ENCODE data around the gene COL6A5.
"Not testable (repeated sequence)": the region's sequence is repeated elsewhere in the genome, so short reads cannot be mapped to it uniquely, and the experiment has no call there.

The COL6A5 gene

DNA sequence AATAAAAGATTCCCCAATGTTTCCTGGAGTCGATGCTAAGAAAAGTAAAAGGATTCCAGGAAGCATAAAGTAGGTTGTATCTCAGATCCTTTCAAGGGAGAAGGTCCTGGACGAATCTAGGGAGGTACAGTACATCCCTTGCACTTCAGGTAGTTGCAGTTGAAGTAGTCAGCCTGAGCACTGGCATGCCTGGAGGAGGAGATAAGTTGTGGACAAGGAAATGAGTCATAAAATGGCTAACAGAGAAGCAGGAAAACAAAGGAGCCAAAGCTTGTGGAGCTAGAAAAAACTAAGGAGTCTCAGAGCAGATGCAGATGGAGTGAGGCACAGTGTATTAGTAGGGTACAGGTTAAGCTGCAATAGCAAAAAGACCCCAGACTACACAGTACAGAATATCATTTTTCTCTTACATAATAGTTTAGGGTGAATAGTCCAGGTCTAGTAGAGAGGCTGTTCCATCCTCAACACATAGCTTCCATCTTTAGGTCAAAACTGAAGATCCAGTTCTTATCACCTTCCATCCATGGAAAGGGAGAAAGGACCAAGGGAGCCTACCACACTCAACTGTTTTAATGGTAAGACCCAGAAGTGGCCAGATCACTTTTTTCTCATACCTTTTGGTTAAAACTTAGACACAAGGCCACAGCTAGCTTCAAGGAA is 41.3 kb downstream of the COL6A5 start:
- no peak for DNase-seq

DNA sequence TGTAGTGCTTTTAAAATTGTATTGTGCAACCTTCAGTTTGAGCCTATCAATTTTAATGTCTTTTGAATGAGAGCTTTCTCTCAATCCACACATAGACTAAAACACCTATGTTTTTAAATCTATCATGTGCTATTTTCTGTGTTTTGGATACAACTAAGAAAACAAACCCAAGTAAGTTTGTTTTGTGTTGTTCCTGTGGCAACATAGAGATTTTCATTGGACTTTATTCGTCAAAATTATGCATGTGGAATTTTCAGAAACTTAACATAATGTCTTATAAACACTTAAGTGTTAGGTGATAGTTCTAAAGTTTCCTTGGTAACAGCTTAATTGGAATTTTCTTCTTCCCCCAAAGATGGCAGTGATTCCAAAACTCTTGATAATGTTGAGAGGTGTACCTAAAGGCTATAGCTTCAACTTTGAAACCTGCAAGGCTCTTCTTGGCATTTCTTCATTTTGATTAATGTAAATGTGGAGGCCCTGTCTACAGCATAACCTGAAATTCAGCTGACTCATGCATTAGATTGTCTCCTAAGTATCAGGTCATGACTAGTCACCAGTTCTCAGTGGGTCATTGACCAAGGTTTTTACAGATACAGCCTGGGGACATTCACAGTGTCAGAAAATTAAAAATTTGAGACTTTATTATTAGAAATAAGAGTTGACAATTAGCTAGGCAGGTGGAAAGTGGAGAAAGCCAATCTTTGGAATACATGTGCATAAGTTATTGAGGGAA is 44.4 kb downstream of the COL6A5 start:
- no peak for DNase-seq

DNA sequence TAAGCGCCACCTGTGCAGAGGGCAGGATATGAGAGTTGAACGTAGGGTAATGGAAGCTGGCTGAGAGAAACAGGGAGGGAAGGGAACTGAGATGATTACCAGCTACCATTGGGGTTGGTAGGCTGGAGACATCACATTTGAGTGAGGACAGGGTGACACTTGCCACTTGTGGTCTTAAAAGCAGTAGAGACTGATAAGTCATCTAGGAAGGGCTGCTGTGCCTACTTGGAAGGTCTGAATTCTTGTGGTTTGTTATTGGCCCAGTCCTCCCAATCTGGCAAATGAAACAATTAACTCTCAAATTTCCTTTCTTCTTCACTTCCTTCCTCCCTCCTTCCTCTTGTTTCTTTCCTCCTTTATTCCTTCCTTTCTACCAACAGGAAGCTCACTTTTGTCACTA is 46.8 kb downstream of the COL6A5 start:
- no peak for DNase-seq

DNA sequence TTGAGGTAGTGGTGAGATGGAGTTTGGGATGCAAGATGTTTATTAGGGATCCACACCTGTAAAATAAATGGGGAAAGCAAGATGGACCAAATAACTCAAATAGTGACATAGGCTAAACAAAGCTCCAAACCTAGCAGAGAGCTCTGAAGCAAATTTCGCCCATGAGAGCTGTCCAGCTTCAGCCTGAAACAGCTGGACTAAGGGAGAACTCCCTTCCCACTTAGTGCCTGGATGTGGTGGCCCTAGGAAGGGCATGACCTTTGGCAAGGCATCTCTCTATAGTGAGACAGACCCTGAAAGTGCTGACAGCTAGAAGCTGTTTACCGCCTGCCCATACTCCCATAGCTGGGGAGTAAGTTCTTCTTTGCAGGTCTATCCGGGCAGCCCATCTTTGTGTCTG is 48.1 kb downstream of the COL6A5 start:
- DNase-seq: no peak

DNA sequence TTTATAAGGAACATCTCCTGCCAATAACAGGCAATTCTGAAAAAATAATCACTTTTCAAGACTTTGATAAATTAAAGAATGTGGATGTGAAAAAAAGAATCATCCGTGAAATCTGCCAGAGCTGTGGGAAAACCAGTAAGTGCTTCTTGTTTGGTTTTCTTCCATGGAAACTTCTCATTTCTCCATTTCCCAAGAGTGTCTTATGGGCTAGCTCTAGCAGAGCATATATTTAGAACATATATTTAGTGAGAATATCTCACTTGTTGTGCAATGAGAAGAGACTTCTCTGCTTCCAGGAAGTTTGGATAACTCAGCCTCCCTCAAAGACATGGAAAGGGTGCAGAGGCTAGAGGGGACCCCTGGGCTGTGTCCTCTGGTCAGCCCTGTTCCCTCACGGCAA is 49.9 kb downstream of the COL6A5 start:
- DNase-seq: no peak

DNA sequence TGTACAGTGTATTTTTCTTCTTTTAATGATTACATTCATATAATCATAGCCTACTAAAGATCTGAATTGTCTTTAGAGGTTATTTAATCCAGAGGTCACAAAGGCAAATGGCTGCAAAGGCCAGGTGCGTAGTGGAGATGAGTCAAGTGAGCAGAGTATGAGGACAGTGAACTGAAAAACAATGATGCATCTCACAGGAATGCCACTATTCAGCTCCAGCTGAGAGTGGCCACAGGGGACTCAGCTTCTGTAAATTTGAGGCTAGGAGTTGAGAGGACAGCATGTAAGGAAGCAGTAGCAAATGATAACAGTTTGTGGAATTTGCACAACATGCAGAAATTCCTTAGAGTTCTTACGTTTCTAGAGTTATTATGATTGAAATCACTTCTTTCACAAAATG is 50.4 kb downstream of the COL6A5 start:
- no peak for DNase-seq

DNA sequence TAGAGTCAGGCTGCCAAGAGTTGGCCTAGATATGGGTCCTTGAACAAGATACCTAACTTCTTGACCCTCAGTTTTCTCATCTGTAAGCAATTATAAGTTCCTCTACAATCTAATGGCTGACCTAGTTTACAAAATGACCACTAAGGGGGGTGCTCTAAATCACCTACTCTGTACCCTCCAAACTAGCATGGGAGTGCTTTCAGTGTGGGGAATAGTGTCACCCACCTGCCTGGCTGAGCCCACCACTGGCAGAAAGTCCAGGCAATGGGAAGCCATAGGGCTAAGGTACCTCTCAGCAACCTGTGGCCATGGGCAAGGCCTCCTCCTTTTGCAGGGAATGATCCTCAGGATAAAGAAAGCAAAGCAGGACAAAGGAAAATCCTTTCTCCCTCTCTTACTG is 58.9 kb downstream of the COL6A5 start:
- DNase-seq: no peak

DNA sequence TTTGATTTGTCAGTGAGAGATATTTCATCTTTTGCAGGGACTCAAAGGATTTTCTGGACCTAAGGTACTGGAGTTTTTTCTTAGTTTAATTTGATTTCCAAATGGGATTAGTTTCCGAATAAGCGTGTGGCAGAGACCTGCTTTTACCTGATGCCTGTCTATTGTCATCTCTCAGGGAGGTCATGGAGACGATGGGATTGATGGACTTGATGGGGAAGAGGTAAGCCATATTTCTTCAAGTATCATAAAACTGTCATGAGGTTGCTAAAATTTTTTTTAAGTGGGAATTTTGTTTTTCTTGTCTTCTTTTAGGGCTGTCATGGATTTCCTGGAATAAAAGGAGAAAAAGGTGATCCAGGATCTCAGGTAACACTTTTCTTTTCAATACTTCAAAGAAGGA is 60.5 kb downstream of the COL6A5 start:
- DNase-seq: no peak

DNA sequence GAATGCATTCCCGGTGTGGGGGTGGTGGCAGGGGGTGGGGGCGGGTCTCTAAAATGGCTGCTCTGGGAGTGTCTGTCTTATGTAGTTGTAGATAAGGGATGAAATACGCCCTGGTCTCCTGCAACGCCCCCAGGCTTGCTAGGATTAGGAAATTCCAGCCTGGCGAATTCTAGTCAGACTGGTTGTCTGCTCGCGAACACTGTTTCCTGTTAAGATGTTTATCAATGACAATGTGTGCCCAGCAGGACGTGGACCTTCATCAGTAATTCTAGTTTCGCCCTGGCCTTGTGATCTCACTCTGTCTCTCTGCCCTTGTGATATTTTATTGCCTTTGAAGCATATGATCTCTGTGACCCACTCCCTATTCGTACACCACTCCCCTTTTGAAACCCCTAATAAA is 62.8 kb downstream of the COL6A5 start:
- not testable (repeated sequence) for DNase-seq

DNA sequence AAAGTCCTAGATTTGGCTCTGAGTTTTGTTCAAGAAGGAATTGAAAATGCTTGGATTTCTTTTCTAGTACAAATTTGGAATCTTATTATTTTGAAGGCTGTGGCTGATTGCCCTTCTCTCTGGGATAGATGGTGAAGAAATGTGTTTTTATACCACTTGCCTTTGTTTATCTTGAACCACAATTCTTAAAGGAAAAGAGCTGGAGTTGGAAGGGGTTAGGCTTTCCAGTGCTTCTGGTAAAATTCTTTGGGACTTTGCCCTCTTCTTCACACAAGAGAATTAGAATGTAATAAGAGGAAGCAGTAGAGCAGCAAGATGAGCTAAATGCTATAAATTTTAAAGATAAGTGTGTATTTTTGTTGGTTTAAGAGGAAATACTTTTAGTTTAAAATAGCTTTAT is 65.8 kb downstream of the COL6A5 start:
- DNase-seq: no peak

DNA sequence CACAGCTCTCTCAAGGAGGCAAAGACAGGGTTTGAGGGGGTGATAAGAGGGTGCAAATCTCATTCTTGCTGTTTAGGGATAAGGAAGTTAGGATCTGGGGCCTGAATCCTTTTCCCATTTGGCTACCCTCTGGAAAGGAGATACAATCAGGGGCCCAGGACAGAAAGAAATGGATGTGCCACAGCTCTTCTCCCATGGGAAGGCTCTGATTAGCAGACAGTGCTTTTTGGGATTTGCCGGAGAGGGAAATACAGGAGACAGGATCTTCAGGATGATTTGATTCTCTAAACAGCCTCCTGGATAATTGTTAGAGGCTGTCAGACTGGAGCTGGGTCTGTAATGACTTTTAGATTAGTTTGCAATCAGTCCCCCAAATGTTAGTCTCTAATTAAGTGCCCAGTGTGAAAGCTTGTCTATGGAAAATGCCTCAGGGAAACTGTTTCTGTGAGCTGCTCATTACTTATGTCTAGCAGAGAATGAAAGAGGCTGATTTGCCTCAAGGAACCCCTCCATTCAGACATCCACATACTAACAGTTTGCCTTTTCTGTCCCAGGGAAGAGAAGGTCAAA is 67.6 kb downstream of the COL6A5 start:
- DNase-seq: no peak

DNA sequence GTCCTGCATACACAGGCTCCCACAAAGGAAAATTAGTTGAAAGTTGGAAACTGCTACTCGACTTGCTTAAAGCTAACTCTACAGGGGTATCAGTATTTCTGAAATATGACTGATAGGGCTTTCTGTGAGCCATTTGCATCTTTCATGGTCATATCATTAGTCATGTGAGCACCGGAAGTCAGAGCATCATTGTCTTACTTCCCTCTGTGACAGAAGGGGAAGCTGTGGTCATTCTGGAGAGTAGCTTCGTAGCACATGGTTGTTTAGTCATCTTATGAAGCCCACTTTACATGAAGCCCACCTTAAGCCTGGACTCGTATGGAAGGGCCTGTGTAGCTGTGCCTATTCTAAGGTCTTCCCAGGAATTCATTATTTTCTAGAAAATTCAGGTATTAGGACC is 69.0 kb downstream of the COL6A5 start:
- DNase-seq: no peak

DNA sequence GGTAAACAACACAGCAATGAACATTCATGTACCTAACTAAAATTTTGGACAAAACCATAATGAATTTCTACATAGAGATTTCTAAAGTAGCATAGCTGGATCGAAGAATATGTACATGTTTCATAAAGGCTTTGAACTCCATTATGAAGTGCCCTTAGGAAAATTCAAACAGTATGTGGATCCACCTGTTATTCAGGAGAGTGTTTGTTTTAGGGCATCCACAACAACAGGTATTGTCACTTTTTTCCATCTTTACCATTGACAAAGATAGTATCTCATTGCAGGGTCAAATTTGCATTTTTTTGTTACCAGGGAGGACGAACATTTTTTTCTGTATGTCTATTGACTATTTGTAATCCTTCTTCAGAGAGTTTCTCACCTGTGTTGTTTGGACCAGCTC is 75.0 kb downstream of the COL6A5 start:
- DNase-seq: no peak

DNA sequence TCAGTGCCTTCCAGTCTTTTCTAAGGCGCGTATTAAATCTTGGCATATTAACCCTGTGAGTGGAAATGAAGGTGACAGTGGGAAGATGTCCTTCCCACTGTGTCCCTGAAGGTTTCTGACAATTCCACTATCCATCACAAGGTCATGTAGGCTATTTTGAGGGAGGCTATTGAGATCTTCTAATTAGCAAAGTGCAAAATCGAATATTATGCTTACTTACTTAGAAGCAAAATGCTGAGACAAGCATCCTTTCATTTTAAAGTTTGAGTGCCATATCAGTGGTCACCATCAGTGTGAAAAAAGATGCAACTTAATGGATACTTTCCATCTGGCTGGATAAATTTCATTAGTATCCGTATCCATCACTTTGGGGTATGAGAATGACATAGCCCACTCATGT is 77.6 kb downstream of the COL6A5 start:
- no peak for DNase-seq

DNA sequence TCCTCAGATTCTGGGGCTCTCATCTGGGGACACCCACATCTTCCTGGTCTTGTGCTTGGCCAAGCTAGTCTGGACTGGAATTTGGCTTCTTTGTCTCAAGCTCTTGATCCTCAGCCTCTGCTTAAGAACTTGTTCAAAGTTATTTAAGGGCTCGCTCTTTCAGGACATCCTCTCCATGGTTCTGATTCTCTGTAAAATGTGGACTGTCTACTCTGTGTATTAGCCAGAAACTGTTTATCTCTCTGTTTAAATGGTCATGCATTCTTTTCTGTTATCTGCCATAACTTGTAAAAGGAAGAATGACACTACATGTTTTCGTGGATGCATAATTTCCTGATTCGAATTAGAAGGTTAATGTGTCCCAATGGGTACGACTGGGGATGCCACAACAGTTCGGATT is 79.4 kb downstream of the COL6A5 start:
- no peak for DNase-seq

DNA sequence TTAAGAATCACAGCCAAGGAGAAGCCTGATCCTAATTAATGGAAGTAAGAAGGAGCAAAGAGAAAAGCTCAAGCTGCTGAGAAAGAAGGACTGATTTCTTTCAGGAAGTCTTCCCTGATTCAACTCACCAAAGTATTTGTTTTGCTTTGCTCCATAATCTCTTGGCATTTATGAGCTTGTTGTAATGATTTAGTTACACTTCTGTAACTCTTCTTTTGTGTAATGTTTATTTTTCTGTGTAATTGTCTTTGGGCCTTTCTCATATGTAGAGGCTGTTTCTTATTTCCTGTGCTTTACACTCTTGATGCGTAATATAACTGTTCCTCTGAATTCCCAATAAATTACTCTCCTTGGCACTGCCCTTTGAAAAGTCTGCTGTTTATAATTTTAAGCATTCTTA is 80.0 kb downstream of the COL6A5 start:
- DNase-seq: no peak

DNA sequence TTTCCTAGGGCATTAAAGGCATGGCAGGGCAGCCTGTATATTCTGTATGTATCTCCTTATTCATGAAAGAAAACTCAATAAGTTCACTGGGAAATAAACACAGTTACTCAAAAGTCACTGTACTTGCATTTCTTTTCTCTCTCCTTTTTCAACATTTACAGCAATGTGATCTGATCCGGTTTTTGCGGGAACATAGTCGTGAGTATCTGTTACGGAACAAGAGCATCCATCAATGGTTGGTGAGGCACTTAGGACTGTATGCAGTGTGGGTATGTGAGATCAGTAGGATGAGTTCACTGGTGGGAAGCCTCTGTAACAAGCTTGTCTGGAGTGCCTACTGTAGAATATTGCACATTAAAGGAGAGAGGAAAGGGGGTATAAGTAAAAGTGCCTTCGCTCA is 80.7 kb downstream of the COL6A5 start:
- no peak for DNase-seq

DNA sequence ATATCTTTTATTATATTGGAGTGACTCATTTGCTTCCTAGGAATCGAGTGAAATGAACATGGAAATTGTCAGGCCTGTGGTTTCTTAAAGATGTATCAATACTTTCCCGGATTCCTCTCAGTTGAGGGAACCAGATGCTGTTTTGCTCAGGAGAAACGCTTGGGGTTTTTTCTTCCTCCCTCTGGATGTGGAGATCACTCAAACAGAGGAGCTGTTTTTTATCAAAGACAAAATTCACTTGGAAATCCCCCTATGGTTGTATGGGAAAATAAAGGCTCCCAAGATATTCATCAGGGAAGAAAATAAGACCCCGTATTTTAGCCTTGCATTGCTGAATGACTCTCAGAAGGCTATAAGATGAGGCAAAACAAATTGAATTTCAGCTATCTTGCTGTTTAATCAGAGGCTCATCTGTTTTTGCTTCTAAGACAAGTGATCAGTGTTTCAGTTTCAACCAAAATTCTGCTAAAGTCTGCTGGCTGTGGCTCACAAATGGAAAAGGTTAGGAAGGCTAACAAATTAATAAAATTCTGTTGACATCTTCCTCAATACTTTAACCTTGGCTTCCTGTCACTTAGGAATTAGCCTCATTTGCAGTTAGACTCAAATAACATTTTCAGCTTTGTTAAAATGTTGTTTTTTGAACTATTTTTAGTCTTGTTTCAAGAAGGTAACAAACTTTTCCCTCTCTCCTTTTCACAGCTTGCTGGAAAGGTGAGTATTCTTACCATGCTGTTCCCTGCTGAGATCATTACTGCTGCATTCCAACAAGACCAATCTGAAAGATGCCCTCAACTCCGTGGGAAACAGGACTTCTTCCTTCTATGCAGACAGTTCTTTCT is 83.6 kb downstream of the COL6A5 start:
- DNase-seq: no peak

DNA sequence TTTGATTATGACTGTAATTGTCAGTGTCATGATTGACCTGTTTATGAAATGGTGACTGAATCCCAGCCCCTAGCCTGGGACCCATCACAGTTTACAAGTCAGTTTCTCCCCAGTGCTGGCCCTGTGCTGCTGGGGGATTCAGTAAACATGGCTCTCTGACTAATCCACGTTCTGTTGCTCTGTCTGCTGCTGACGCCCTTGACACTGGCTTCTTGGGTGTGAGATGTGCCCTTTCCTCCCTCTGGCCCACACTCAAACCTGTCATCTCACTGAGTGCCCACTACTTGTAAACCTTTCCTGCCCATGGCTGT is 84.2 kb downstream of the COL6A5 start:
- no peak for DNase-seq

DNA sequence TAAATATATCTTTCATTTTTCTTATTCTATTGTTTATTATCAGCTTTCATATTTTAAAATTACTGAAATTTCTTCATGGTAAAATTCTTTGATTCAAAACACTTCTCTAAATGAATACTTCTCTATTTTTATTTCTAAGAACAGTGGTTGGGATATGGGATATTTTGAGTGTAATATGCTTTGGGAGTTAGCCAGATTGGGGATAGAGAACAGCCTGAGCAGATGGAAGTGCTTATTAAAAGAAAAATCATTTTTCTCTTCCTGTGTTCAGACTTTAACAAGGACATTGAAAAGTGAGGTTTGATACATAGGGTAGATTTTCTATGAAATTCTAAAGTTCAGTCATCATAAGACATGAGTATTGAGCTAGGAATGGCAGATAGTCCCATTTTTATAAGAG is 84.8 kb downstream of the COL6A5 start:
- no peak for DNase-seq

DNA sequence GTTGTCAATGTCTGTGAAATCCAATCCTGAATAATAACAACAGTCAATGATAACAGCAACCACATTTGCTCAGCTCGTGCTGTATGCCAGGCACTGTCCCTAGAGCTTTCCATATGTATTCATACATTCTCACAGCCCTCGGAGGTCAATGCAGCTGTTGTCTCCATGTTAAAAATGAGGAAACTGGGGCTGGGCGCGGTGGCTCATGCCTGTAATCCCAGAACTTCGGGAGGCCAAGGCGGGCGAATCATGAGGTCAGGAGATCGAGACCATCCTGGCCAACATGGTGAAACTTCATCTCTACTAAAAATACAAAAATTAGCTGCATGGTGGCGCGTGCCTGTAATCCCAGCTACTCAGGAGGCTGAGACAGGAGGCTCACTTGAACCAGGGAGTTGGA is 86.6 kb downstream of the COL6A5 start:
- not testable (repeated sequence) for DNase-seq

DNA sequence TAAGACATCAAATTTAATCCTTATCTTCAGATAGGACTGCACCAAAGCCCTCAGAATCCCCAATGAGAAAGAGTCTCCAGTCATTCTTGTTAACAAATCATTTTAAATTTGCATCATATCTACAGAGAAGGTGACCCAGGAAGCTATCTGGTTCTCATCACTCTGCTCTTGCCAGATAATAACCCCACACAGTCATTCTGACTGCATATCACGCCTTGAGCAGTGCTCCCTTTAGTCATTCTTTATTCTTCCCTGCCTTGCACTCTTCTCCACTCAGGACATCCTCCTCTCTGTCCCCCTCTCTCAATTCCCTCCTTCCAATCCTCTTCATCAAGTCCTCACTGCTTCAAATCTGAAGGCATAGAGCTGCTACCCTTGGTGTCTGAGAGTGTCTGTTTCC is 87.8 kb downstream of the COL6A5 start:
- no peak for DNase-seq

DNA sequence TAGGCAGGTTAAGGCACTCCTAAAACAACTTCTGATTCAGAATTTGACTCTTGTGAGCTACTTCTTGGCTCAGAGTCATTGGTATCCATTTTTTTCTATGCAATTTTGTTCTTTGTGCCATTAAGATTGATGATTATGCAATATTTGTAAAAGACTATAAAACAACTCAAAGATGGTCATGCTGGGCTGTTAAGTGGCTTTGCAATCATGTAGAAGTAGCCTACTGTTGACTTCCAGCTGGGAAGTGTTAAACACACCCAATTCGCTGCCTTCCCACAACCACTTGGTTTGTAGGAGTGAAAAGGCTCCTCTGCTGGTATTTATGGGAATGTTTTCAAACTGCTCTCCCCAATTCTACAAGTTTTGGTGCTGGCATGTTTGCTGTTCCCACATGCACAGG is 96.8 kb downstream of the COL6A5 start:
- DNase-seq: no peak

DNA sequence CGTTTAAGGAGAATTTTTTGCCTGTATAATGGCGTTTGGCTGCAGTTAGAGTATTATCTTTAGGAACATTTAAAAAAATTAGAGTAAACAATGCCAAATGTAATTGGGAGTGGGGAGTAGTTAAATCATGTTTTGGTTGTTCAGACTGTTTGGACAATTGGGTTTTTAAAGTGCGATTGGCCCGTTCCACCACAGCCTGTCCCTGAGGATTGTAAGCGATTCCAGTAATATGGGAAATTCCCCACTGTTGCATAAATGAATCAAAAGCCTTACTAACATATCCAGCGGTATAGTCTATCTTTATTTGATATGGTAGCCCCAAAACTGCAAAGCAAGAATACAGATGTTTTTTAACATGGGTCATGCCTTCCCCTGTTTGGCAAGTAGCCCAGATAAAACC is 101.4 kb downstream of the COL6A5 start:
- DNase-seq: not testable (repeated sequence)

Data from right forelimb (tissue), 1 donor.